ENCODE data around the gene CNOT2.

The CNOT2 gene, protein sequence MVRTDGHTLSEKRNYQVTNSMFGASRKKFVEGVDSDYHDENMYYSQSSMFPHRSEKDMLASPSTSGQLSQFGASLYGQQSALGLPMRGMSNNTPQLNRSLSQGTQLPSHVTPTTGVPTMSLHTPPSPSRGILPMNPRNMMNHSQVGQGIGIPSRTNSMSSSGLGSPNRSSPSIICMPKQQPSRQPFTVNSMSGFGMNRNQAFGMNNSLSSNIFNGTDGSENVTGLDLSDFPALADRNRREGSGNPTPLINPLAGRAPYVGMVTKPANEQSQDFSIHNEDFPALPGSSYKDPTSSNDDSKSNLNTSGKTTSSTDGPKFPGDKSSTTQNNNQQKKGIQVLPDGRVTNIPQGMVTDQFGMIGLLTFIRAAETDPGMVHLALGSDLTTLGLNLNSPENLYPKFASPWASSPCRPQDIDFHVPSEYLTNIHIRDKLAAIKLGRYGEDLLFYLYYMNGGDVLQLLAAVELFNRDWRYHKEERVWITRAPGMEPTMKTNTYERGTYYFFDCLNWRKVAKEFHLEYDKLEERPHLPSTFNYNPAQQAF

GRCh38 chr12:70242695-70243509, at the start of gene CNOT2:
CNOT2 (plus strand) TSS chr12:70243433; CDS start chr12:70278227, 34,794 bp downstream.
- DNase-seq, result peak; percentile 65 to 79

- no peak for DNase-seq
Measured at GRCh38 chr12:70194076-70194475, 49.2 kb upstream of the CNOT2 start.

DNA sequence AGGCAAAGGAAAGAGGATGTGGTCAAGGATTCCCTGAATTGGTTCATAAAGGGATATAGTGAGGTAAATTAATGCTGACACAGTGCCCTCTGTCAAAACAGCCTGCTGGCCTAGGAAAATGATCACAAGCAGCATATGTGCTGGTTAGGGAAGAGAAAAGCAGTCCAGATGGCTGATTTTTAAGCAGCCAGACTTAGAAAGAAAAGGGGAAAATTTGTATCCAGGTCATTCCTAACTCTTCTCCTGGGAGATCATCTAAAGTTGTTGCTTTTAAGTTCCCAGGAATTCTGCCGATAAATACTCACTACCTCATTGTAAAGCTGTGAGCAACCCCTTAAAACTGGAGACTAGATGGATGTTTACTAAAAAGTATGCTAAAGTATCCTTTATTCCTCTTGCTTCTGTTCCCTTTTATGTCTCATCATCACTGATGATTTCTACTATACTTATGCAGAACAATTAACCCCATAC, 46.4 kb upstream of the CNOT2 start:
- DNase-seq, result no peak

DNA sequence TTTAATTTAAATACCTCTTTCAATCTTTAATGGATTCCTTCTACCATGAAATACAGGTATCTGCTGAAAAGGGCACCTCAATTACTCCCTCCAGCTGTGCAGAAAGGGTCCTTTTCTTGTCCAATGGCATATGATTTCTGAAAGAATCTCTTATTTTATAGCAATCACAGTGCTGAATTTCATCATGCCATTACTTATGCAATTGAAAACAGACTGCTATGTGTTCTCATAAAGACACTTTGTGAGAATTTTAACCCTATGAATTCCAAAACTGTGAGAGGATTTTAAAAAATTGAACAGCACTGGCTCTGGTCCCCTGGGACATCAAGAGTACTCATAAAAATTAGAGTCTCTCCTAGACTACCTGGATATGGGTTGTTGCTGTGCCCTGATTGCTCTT, 45.9 kb upstream of the CNOT2 start:
- no peak for DNase-seq

DNA sequence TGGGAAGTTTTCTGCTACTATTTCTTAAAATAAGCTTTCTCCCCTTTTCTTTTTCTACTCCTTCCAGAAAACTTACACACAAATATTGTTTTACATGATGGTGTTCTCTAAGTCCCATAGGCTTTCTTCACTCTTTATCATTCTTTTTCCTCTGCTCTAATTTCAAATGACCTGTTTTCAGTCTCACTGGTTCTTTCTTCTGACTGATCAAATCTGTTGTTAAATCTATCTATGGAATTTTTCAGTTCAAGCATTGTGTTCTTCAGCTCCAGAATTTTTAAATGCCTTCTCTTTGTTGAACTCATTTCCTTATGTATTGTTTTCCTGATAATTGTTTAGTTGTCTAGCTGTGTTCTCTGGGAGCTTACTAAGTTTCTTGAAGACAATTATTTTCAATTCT, 29.5 kb upstream of the CNOT2 start:
- DNase-seq, result no peak

DNA sequence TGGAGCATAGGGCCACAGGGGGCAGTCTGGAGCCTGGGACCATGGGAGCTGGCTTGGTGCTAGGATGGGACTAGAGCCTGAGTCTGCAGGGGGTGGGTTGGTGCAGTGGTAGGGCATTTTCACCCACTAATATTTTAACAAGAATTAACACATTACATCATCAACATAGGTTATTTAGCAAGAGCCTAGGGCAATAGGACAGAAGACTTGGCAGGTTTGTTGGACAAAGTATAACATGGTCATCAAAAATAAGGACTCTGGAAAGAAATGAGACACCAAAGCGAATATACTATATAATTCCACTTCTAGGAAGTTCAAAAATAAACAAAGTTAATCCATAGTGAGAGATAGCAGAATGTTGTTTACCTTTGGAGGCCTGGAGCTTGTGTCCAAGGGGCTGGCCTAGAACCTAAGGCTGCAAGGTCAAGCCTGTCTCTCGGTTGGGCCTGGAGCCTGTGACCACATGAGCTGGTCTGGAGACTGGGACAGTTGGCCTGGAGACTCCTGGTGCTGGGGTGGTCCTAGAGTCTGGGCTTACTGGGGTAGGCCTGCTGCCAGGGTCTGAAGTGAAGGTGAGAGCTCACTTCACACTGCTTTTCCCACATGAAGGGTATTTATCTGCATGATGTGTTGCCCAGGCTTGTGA, 28.1 kb upstream of the CNOT2 start:
- no peak for DNase-seq

DNA sequence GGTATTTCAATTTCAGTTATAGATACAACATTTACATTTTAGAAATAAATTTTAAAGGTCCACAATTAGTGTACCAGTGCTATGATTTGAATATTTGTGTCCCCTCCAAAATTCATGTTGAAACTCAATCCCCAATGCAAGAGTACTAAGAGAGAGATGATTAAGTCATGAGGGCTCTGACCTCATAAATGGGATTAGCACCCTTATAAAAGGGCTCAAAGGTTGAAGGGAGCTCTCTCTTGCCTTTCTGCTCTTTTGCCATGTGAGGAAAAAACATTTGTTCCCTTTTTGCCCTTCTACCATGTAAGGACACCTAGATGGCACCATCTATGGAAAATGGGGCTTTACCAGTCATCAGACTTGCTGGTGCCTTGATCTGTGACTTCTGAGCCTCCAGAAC, 25.8 kb upstream of the CNOT2 start:
- no peak for DNase-seq

- DNase-seq, result no peak
Measured at GRCh38 chr12:70221626-70222025, 21.6 kb upstream of the CNOT2 start.

DNA sequence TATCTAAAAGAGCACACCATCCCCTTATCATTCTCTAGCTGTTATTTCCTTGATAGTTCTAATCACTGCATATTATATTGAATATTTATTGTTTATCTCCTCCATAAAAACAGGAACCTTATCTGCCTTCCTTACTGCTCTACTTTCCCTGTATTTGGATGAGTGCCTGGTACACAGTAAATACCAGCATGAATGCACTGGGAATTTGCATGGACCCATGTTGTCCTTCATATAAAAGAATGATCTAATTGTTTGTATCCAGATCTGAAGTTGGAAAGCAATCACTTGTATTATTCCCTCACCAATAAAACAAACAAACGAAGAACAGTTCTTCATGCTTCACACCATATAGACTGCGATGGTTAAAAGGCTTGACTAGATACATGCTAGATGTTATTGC, 15.3 kb upstream of the CNOT2 start:
- no peak for DNase-seq

DNA sequence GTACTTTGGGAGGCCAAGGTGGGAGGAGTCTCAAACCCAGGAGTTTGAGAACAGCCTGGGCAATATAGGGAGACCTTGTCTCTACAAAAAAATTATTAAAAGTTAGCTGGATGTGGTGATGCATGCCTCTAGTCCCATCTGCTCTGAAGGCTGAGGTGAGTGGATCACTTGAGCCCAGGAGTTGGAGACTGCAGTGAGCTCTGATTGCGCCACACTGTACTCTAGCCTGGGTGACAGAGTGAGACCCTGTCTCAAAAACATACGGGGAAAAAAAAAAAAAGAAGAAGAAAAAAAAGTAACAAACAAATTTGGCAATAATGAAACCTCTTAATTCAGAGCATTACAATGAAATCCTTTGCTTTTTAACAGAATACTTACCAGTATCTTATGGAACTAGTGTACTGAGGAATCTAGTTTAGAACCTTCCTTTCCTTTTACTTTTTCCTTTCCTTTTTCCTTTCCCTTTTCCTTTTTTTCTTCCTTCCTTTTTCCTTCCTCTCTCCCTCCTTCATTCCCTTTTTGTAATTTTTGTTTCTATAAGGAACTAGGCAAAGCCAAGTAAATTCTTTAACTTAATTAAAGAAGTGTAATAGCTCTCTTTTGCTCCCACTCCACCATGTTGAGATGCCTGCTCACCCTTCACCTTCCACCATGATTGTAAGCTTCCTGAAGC, 12.2 kb upstream of the CNOT2 start:
- no peak for DNase-seq

DNA sequence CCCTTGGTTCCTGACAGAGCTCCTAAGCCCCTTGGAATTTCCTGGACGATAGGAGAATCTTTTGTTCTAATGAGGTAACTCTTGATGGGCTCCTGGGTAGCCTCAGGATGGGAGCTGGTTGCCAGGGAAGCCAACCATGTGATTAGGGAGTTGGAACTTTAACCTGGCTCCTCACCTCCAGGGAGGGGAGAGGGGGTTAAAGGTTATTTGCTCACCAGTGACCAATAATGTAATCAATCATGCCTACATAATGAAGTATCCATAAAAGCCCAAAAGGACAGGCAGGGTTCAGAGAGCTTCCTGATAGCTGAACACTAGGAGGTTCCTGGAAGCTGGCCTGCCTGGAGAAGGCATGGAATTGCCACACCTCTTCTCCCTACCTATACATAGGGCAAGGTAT, 6.2 kb upstream of the CNOT2 start:
- DNase-seq, result no peak

GRCh38 chr12:70240673-70241072, 2.6 kb upstream of the CNOT2 start:
- no peak for DNase-seq

DNA sequence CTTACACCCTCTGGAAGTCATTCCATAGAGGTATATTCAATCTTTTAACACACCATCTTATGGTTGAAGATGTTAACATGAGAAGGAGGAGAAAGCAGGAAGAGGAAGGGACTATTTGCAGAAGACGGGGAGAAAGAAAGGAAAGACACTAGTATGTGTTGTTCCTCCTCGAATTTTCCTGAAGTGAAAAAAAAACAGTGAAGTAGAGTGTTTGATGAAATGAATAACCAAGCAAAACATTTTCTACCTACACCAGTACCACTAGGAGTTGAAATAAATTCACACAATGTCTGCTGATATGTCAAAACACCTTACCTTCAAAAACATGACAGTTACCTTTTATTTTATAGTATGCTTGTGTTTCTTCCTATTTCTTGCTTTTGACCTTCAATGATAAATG, 1.4 kb upstream of the CNOT2 start:
- no peak for DNase-seq

GRCh38 chr12:70243510-70244371, 508 bp downstream of the CNOT2 start:
- DNase-seq, result peak in 1 of 2 experiments; percentile 27

GRCh38 chr12:70244409-70244808, 1.2 kb downstream of the CNOT2 start:
- DNase-seq, result no peak

DNA sequence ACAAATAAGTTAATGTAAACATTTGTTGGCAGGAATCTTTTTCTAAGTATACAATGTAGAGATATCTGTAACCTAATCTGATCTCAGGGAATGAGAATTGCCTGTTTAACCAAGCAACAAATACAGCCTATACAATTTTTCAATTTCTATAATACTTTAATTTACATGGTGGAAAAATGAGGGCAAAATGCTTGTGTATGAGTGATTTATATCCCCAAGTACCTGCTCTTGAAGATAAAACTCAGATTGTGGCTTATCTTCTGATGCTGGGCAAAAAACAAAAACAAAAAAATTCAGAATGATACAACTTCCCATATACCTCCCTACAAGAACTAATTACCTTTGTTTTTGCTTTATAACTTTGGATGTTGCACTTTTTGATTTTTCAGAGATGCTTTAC, 2.2 kb downstream of the CNOT2 start:
- DNase-seq, result no peak

DNA sequence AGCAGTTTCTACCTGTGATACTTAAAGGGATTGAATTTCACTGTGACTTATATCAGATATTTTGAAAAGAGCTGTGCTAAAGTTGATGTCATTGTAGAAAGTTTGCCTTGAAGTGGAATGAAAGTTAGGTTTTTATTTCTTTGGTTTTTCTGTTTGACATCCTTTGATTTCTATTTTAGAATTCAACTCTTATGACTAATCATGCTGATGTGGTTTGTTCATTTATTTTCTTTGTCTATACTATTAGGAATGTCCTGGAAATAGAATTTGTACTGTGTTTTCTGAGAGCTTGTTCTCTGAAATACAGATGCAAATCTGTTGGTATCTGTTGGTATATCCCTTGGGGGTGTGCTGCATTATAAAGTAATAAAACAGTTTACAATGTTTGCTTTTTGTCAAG, 3.3 kb downstream of the CNOT2 start:
- no peak for DNase-seq

DNA sequence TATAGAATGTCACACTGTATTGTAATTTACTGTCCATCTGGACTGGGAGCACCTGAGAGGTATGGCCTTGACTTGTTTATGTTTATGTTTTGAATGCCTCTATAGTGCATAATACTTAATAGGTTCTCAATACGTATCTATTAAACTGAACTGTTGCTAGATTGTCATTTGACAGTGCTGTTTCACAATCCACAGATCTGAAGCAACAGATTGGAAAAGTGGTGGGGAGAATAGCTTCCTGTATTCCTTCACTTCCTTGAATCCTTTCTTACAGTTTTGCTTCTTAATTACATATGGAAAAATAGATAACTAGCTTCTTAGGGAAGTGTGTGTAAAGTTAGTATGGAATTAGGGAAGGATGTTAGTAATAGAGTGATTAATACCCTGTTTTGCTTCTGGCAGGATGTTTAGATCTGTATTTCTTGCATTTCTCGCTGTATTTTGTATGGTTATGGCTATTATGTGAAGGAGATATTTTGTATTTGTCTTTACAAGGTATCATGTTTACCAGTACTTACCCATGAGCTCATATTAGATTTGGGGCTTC, 4.5 kb downstream of the CNOT2 start:
- DNase-seq, result no peak

DNA sequence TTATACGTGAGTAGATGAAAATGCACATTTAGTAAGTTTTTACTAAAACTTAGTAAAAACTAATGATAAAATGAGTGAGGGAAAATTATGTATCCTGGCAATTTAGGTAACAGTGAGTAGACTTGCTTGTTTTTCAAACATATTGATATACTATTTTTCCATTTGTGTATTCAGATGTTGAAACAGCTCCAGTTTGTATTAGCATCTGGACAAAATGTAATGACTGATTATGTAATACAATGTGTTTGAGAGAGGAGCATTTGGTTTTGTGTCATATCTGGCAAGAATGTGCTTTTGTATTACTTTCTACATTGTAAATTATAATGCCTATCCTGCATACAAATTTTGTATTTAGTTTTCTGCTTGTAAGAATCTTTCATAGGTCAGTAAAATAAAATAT, 5.6 kb downstream of the CNOT2 start:
- no peak for DNase-seq

GRCh38 chr12:70249903-70250302, 6.7 kb downstream of the CNOT2 start:
- DNase-seq, result no peak

DNA sequence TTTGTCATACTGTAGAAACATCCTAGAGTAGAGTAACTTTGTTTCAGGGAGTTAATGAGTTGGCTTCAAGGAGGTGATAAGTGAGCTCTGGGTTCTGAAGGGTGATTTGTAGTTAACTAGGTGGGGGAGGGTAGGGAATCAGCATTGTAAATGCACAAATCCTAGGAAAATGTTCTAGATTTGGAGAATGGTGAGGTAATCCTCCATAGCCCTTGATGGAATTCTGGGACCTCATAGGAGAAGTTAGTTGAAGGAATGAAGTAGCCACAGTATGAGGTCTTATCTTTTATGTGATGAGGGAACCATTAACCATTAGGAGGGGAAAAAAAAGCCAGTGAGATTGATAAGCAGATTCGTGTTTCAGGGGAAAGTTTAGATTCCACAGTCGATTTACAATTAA, 8.0 kb downstream of the CNOT2 start:
- DNase-seq, result no peak
